ENCODE data around the gene EIF4G3.

DNA sequence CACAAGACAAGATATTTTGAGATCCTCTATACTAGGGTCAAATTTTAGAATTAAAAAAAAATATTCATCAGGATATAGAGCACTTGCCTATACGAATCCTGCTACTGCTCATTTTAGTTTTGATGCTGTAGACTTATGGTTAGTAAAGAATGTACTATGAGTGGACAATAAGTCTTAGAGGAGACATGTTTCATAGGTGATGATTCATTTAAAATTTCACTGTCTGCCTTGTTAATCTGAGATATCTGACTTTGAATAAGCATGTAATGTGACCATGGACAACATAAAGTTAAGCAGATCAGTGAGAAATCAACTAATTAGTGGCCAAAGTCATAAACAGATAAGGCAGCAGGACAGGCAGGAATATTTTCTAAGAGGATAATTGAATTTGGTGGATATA, 282.8 kb downstream of the EIF4G3 start:
- TF ChIP-seq, protein P1, sequence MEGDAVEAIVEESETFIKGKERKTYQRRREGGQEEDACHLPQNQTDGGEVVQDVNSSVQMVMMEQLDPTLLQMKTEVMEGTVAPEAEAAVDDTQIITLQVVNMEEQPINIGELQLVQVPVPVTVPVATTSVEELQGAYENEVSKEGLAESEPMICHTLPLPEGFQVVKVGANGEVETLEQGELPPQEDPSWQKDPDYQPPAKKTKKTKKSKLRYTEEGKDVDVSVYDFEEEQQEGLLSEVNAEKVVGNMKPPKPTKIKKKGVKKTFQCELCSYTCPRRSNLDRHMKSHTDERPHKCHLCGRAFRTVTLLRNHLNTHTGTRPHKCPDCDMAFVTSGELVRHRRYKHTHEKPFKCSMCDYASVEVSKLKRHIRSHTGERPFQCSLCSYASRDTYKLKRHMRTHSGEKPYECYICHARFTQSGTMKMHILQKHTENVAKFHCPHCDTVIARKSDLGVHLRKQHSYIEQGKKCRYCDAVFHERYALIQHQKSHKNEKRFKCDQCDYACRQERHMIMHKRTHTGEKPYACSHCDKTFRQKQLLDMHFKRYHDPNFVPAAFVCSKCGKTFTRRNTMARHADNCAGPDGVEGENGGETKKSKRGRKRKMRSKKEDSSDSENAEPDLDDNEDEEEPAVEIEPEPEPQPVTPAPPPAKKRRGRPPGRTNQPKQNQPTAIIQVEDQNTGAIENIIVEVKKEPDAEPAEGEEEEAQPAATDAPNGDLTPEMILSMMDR (IDR thresholded peaks at IDR 0.05): no peak
- TF ChIP-seq POLR2A (IDR thresholded peaks at IDR 0.05): no peak

All from esophagus squamous epithelium (tissue), 4 donors.